HK-2 (cell line): ENCODE measurements around the gene GALNT9.

Experiments
- DNase-seq: peaks from one replicate; pipeline ENCODE4 v3.0.0-alpha.2; 2018; ENCODE audit not compliant: unreplicated experiment

The GALNT9 gene

GRCh38 chr12:132181570-132182200 lies 147.7 kb downstream of the GALNT9 start:
- DNase-seq, result no peak

- no peak for DNase-seq
Measured at GRCh38 chr12:132180648-132181546, 148.5 kb downstream of the GALNT9 start.

GRCh38 chr12:132179431-132180362 lies 149.7 kb downstream of the GALNT9 start:
- DNase-seq, result no peak

GRCh38 chr12:132178801-132179401 lies 150.5 kb downstream of the GALNT9 start:
- no peak for DNase-seq

GRCh38 chr12:132178316-132178715 lies 151.1 kb downstream of the GALNT9 start:
- DNase-seq, result no peak

GRCh38 chr12:132176920-132177551 lies 152.4 kb downstream of the GALNT9 start:
- no peak for DNase-seq

GRCh38 chr12:132176385-132176919 lies 152.9 kb downstream of the GALNT9 start:
- DNase-seq, result no peak

GRCh38 chr12:132175496-132176384 lies 153.6 kb downstream of the GALNT9 start:
- no peak for DNase-seq

- no peak for DNase-seq
Measured at GRCh38 chr12:132174839-132175490, 154.4 kb downstream of the GALNT9 start.

GRCh38 chr12:132174015-132174838 lies 155.2 kb downstream of the GALNT9 start:
- DNase-seq, result no peak

GRCh38 chr12:132173135-132174014 lies 156.0 kb downstream of the GALNT9 start:
- DNase-seq, result no peak

- DNase-seq, result no peak
Measured at GRCh38 chr12:132172619-132173018, 156.8 kb downstream of the GALNT9 start.

GRCh38 chr12:132171968-132172521 lies 157.3 kb downstream of the GALNT9 start:
- DNase-seq, result no peak

- DNase-seq, result no peak
Measured at GRCh38 chr12:132171293-132171967, 158.0 kb downstream of the GALNT9 start.

- DNase-seq, result no peak
Measured at GRCh38 chr12:132170637-132171292, 158.6 kb downstream of the GALNT9 start.

GRCh38 chr12:132170094-132170636 lies 159.2 kb downstream of the GALNT9 start:
- DNase-seq, result no peak
